HAP-1 (cell line): ENCODE measurements around the gene MDH1B.
"Not testable (repeated sequence)": the region's sequence is repeated elsewhere in the genome, so short reads cannot be mapped to it uniquely, and the experiment has no call there.

Experiments used
- DNase-seq, 2 experiments: peaks; one replicate each; pipeline ENCODE4 v3.0.0-alpha.2; 2016 to 2020; ENCODE audit warnings: low spot score in 2 of 2
- H3K27me3 ChIP-seq: fragments of 250-450 bp; sonication (Bioruptor Pico); 2 replicates; pipeline ENCODE4 v1.5.1; 2020; ENCODE audit warnings: low read depth, mild to moderate bottlenecking, moderate library complexity
- H3K36me3 ChIP-seq: fragments of 250-450 bp; sonication (Bioruptor Pico); replicated peaks from 2 replicates; pipeline ENCODE4 v1.5.1; 2020; ENCODE audit warnings: mild to moderate bottlenecking
- H3K4me1 ChIP-seq: fragments of 250-450 bp; sonication (Bioruptor Pico); 2 replicates; pipeline ENCODE4 v1.5.1; 2020; ENCODE audit warnings: mild to moderate bottlenecking
- H3K4me3 ChIP-seq: fragments of 250-450 bp; sonication (Bioruptor Pico); 2 replicates; pipeline ENCODE4 v1.5.1; 2020; ENCODE audit warnings: mild to moderate bottlenecking, moderate library complexity
- H3K9me3 ChIP-seq: fragments of 250-450 bp; sonication (Bioruptor Pico); 2 replicates; pipeline ENCODE4 v1.5.1; 2020; ENCODE audit warnings: mild to moderate bottlenecking, moderate library complexity
- in situ Hi-C: fragments of 300-500 bp; cut with MboI; formaldehyde crosslinking; loops from 3 replicates; pipeline ENCODE4 v1.14.3; 2020; ENCODE audit warnings: low sequenced_read_pairs, inconsistent platforms, mixed read lengths

MDH1B gene

DNA sequence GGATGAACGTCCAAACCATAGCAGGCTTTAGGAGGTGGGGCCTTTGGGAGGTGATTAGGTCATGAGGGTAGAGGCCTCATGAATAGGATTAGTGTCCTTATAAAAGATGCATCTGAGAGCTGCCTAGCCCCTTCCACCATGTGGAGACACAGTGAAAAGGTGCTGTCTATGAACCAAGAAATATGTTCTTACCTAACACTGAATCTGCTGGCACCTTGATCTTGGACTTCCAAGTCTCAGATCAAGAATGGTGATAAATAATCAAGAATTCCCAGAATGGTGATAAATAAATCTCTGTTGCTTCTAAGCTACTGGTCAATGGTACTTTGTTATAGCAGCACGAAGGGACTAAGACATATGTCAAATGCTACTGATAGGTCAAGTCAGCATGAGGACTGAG, 31.8 kb downstream of the MDH1B start:
- Histone ChIP-seq H3K27me3 (no peaks in the 10 kb centered on the region), H3K4me1 (no peaks in the 10 kb centered on the region; the same call in 1 of the 2 replicates), H3K9me3 (no peaks in the 10 kb centered on the region), H3K36me3 (no peaks in the 10 kb centered on the region), H3K4me3 (no peak overlapping the region)
- DNase-seq = no peak
- in situ Hi-C loops = no loop called here

- Histone ChIP-seq H3K36me3 (no peaks in the 10 kb centered on the region), H3K27me3 (no peaks in the 10 kb centered on the region), H3K4me3 (no peak overlapping the region), H3K9me3 (no peaks in the 10 kb centered on the region), H3K4me1 (no peaks in the 10 kb centered on the region; the same call in 1 of the 2 replicates)
- DNase-seq = peak in 1 of 2 experiments; percentile 10
- in situ Hi-C loops = no loop called here
These were observed 36.6 kb downstream of the MDH1B start for GRCh38 chr2:206728277-206729199.

DNA sequence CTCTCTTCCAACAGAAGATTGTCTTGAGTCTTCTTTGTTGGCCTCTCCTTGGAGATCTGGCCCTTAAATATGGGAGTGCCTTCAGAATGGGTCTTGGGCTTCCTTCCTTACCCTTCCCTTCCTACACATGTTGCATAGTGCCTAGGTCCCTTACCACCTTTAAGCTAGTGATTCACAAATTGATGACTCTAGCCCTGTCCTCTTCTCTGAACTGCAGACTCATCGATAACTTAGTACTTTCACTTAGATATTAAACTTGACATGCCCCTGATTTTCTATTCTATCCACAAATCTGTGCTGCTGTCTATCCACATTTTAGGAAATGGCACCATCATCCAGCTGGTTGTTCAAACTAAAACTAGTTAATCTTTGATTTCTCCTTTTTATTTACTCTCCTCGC, 37.8 kb downstream of the MDH1B start:
- no peaks in the 10 kb centered on the region; the same call in 1 of the 2 replicates for H3K4me1 ChIP-seq
- no peaks in the 10 kb centered on the region for H3K9me3 ChIP-seq
- no peaks in the 10 kb centered on the region for H3K27me3 ChIP-seq
- no peaks in the 10 kb centered on the region for H3K36me3 ChIP-seq
- DNase-seq = no peak
- in situ Hi-C loops = no loop called here
- H3K4me3 ChIP-seq = no peak overlapping the region

DNA sequence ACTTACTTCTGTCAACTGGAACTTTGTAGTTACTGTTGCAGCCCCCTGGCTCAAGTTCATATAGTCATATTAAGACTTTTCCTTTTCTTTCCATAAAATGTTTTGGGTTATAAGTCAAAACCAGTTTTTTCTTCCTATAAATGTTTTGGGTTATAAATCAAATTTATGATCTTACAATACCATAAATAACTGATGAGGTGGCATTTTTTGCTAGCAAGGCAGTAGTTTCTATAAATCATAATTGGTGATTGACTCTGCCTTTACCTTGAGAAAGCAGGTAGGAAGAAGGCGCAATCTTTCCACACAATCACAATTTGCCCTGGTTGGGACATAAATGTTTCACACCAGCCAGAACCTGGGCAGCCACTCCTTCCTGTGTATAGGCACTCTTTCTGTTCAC, 41.8 kb downstream of the MDH1B start:
- H3K4me1 ChIP-seq = no peaks in the 10 kb centered on the region
- H3K27me3 ChIP-seq = no peaks in the 10 kb centered on the region
- in situ Hi-C loops = no loop called here
- H3K9me3 ChIP-seq = no peaks in the 10 kb centered on the region
- DNase-seq = no peak
- no peaks in the 10 kb centered on the region for H3K36me3 ChIP-seq
- H3K4me3 ChIP-seq = no peak overlapping the region

- Histone ChIP-seq H3K4me3 (no peak overlapping the region), H3K9me3 (no peaks in the 10 kb centered on the region), H3K4me1 (no peaks in the 10 kb centered on the region), H3K27me3 (no peaks in the 10 kb centered on the region), H3K36me3 (no peaks in the 10 kb centered on the region)
- in situ Hi-C loops = no loop called here
- no peak for DNase-seq
These were observed 43.7 kb downstream of the MDH1B start for GRCh38 chr2:206721256-206721920.

DNA sequence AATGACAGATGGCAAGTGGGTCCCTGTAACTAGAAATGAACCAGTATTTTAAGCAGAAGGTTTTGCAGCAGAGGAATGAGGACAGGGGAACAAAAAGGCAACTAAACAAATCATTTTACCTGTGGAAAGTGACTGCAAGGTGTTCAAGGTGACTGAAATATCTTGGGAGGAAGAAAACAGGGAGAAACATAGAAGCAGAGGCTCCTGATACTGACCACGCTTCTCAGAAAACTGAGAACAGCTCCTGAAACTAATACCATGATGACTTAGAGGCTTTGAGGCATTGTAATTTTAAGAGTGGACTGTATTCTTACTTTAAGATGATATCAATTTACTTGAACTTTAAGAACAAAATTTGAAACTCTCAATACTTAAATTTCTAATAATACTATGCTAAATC, 46.8 kb downstream of the MDH1B start, which contains the start of gene DYTN:
Gene DYTN, minus strand, starts transcription at position 101 of the 400 bp plus-strand sequence. CDS start 117 bp downstream, outside the sequence.
- Histone ChIP-seq H3K9me3 (no peaks in the 10 kb centered on the region), H3K27me3 (no peaks in the 10 kb centered on the region), H3K36me3 (no peaks in the 10 kb centered on the region), H3K4me3 (no peak within 1 kb of the TSS), H3K4me1 (no peaks in the 10 kb centered on the region)
- in situ Hi-C loops = no loop called here
- no peak for DNase-seq

DNA sequence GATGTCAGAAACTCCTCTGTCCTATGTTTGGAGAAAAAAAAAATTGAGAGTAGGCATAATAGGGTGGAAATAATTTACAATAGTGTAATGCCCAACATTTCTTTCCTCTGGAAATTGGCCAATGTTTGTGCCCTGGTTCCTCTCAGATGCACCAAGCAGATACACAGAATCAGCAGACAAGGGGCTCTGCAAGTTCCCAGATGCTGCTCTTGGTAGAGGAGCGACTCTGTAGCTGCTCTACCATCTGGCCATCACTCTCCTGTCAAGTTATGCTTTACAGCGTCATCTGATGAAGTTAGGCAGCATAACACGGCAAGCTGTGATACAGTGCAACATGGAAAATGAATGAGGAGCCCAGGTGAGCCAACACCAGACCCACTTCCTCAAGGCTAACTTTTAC, 48.5 kb downstream of the MDH1B start:
- no peaks in the 10 kb centered on the region for H3K4me1 ChIP-seq
- H3K27me3 ChIP-seq = no peaks in the 10 kb centered on the region
- no peak overlapping the region for H3K4me3 ChIP-seq
- H3K36me3 ChIP-seq = no peaks in the 10 kb centered on the region
- no peak for DNase-seq
- in situ Hi-C loops = no loop called here
- H3K9me3 ChIP-seq = no peaks in the 10 kb centered on the region

DNA sequence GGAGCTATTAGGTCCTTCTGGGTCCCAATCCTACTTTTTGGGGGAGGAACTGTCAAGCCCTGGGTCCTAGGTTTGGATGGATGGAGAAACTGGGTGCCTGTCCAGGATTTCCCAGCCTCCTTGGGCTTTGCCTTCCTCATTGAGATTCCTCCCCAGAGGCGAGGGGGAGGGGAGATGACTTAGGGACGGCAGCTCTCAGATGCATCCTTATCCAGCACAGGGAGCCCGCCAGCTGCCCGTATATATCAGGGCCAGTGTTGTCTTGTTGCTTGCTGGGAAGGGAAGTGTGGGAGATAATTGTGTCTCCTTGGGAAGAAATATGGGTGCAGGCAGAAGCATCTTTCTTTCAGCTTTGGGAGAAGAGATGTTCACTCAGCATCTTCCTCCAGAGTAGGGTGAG, 49.9 kb downstream of the MDH1B start:
- H3K9me3 ChIP-seq, H3K27me3 ChIP-seq, H3K4me1 ChIP-seq, DNase-seq, H3K4me3 ChIP-seq, in situ Hi-C loops, H3K36me3 ChIP-seq: not testable (repeated sequence)

DNA sequence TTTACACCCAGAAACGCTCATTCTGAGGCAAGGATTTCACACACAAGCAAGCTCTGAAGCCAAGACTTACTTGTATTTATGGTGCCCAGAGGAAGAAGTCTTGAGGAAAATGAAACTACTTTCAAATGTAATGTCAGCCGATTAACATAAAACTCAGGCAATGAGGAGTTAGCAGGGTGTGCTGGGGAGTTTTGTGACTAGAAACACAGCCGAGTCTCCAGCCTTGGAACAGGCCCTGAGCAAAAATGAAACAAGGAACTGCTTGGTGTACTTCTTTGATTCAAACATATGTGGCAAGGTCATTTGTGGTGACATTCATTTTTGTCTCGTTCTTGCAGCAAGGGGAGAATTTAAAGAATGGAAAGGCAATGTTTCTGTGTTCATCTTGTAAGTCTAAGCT, 51.4 kb downstream of the MDH1B start:
- no peaks in the 10 kb centered on the region for H3K4me1 ChIP-seq
- H3K36me3 ChIP-seq = no peaks in the 10 kb centered on the region
- in situ Hi-C loops = no loop called here
- no peaks in the 10 kb centered on the region for H3K27me3 ChIP-seq
- H3K4me3 ChIP-seq = no peak overlapping the region
- H3K9me3 ChIP-seq = no peaks in the 10 kb centered on the region
- no peak for DNase-seq

DNA sequence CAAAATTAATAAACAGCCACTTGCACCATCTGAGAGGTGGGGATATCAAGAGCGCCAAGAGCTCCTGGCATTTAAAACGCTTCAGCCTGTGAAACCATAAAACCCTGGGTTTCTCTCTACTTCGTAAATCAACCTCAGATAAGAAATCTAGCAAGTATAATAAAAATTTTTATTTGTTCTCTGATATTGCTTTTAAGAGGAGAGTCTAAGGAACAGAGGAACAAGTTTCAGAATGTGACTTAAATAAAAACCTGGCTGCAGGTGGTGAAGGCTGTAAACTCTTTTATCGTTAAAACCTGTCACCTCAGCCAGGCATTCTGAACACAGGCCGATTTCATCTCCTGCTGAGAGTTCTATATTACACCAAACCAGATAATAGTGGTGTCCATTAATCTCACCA, 56.8 kb downstream of the MDH1B start:
- in situ Hi-C loops = no loop called here
- no peaks in the 10 kb centered on the region for H3K27me3 ChIP-seq
- no peaks in the 10 kb centered on the region; the same call in 1 of the 2 replicates for H3K36me3 ChIP-seq
- no peaks in the 10 kb centered on the region for H3K9me3 ChIP-seq
- DNase-seq = no peak
- no peak overlapping the region for H3K4me3 ChIP-seq
- H3K4me1 ChIP-seq = no peaks in the 10 kb centered on the region

DNA sequence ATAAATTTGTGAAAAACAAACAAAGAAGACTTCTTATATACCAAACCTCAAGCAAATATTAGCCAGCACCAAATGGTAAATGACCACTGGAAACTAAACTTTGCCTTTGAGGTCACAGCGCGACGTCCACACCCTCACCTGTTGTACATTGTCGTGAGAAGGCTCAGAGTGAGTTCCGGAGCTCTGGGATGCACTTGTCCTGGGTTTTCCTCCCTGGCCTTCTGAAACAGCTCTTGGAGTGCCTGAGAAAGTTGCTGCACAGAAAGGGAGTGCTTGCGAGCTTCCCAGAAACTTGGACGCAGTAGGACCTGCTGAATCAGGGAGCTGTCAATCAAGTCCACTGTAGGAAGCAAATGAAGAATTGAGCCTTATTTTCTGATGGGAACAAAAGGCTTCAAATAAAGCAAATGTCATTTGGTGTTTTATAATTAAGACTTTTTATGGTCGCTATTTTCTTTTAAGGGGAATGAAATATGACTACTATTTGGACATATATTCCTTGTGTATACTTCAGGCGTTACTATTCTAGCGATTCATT, 57.9 kb downstream of the MDH1B start:
- Histone ChIP-seq H3K4me1 (no peaks in the 10 kb centered on the region), H3K9me3 (no peaks in the 10 kb centered on the region), H3K36me3 (no peaks in the 10 kb centered on the region; the same call in 1 of the 2 replicates), H3K4me3 (no peak overlapping the region), H3K27me3 (no peaks in the 10 kb centered on the region)
- in situ Hi-C loops = no loop called here
- DNase-seq = no peak

GRCh38 chr2:206701952-206702605, 63.0 kb downstream of the MDH1B start:
- no peaks in the 10 kb centered on the region; the same call in 1 of the 2 replicates for H3K36me3 ChIP-seq
- in situ Hi-C loops = no loop called here
- no peak overlapping the region for H3K4me3 ChIP-seq
- DNase-seq = no peak
- H3K4me1 ChIP-seq = no peaks in the 10 kb centered on the region
- H3K27me3 ChIP-seq = no peaks in the 10 kb centered on the region
- no peaks in the 10 kb centered on the region for H3K9me3 ChIP-seq

GRCh38 chr2:206700156-206700555, 65.0 kb downstream of the MDH1B start:
- Histone ChIP-seq H3K4me1 (no peaks in the 10 kb centered on the region), H3K4me3 (no peak overlapping the region), H3K36me3 (no peaks in the 10 kb centered on the region; the same call in 1 of the 2 replicates), H3K9me3 (no peaks in the 10 kb centered on the region), H3K27me3 (no peaks in the 10 kb centered on the region)
- no peak for DNase-seq
- in situ Hi-C loops = no loop called here
